ENCODE data around the gene DYNLT4. TPM values are rescaled to one million over a fixed set of nuclear protein-coding genes. Genes with fewer than 3 reads are reported as not detected.

DYNLT4 gene
- total RNA-seq, 1 experiment from 2014 or later, result 0.66 TPM

DNA sequence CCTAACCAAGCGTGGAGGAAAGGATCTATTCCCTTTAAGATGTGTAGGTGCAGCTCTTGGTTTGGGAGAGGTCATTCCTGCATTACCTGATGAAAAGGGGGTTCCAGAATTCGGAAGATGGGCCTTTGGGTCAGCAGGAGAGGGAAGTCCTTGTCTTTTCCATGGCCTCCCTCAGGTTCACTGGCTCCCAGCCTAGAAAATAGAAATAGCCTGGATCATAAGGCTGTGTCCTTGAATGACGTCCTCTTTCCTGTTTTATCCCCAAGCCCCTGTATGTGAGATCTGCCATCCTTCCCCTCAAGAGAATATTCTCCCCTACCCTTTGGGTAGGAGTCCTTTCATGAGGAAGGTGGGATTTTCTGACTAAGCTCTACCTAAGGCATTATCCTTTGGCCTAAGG lies 46.3 kb downstream of the DYNLT4 start:
- no peak for TF ChIP-seq CTCF (IDR thresholded peaks at IDR 0.05; ENCODE audit: unreplicated experiment)
- Mint-ChIP-seq H3K27ac (ENCODE audit: unreplicated experiment) (no peak overlapping the region), H3K36me3 (ENCODE audit: insufficient read depth, unreplicated experiment) (peaks cover 51% of the 10 kb centered on the region), H3K9me3 (ENCODE audit: low read depth, unreplicated experiment) (no peaks in the 10 kb centered on the region), H3K27me3 (ENCODE audit: unreplicated experiment) (no peaks in the 10 kb centered on the region), H3K4me1 (ENCODE audit: low read depth, unreplicated experiment) (no peaks in the 10 kb centered on the region), H3K4me3 (ENCODE audit: low read depth, unreplicated experiment) (no peak overlapping the region)
- DNase-seq, result no peak
- BruUV-seq (replicated peaks), result no TSS peak
- intact Hi-C loops (cut with micrococcal nuclease; ENCODE audit: unreplicated experiment), result no loop called here
- CTCF ChIA-PET, result interaction anchor here (0.6 kb wide), 1 partner anchor 33 kb away, joined by 5 read pairs; no protein-coding TSS in a partner anchor

- Mint-ChIP-seq H3K4me1 (ENCODE audit: low read depth, unreplicated experiment) (no peaks in the 10 kb centered on the region), H3K27ac (ENCODE audit: unreplicated experiment) (no peak overlapping the region), H3K36me3 (ENCODE audit: insufficient read depth, unreplicated experiment) (peaks cover 46% of the 10 kb centered on the region), H3K4me3 (ENCODE audit: low read depth, unreplicated experiment) (no peak overlapping the region), H3K27me3 (ENCODE audit: unreplicated experiment) (no peaks in the 10 kb centered on the region), H3K9me3 (ENCODE audit: low read depth, unreplicated experiment) (no peaks in the 10 kb centered on the region)
- intact Hi-C loops (cut with micrococcal nuclease; ENCODE audit: unreplicated experiment), result no loop called here
- no peak for TF ChIP-seq CTCF (IDR thresholded peaks at IDR 0.05; ENCODE audit: unreplicated experiment)
- CTCF ChIA-PET, result interaction anchor here (0.7 kb wide), 1 partner anchor 15 kb away, joined by 3 read pairs; no protein-coding TSS in a partner anchor
- BruUV-seq (replicated peaks), result no TSS peak
- no peak for DNase-seq
These were observed 48.1 kb downstream of the DYNLT4 start for GRCh38 chr1:44759077-44759476.

DNA sequence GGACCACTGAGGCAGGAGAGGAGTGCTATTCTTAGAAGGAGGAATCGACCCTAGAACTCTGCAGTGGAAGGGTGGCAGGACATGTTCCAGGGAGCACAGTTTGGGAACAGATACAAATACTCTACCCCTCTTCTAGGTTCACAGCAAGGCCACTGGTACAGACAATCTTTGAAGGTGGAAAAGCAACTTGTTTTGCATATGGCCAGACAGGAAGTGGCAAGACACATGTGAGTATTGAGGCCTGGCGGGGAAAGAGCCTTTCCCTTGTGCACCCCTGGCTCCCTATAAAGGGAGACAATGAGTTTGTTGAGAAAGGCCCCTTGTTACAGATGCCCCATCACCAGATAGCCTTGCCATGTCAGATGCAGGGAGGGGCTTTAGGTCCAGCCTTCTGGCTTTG lies 49.7 kb downstream of the DYNLT4 start:
- H3K27me3 Mint-ChIP-seq (ENCODE audit: unreplicated experiment), result no peaks in the 10 kb centered on the region
- H3K36me3 Mint-ChIP-seq (ENCODE audit: insufficient read depth, unreplicated experiment), result peaks cover 48% of the 10 kb centered on the region
- DNase-seq, result no peak
- no peak overlapping the region for H3K27ac Mint-ChIP-seq (ENCODE audit: unreplicated experiment)
- H3K9me3 Mint-ChIP-seq (ENCODE audit: low read depth, unreplicated experiment), result no peaks in the 10 kb centered on the region
- no peak overlapping the region for H3K4me3 Mint-ChIP-seq (ENCODE audit: low read depth, unreplicated experiment)
- CTCF ChIA-PET, result no interaction called here
- H3K4me1 Mint-ChIP-seq (ENCODE audit: low read depth, unreplicated experiment), result no peaks in the 10 kb centered on the region
- TF ChIP-seq CTCF (IDR thresholded peaks at IDR 0.05; ENCODE audit: unreplicated experiment), result no peak
- intact Hi-C loops (cut with micrococcal nuclease; ENCODE audit: unreplicated experiment), result no loop called here
- BruUV-seq (replicated peaks), result no TSS peak

Other genes with a start within 250 kb of the DYNLT4 start
- 10.9 and 13.3 TPM in 2 replicates for gene TMEM53, start 132.9 kb downstream of the DYNLT4 start, total RNA-seq (2022)
- 4.7 and 5.8 TPM in 2 replicates for gene ARMH1, start 132.6 kb downstream of the DYNLT4 start, total RNA-seq (2022)
- not detected in 2 replicates for gene RNU5D-1, start 76.2 kb downstream of the DYNLT4 start, total RNA-seq (2022)
- 54.9 and 67.6 TPM in 2 replicates for gene KIF2C, start 67.5 kb downstream of the DYNLT4 start, total RNA-seq (2022)
- 965 and 1,104 TPM in 2 replicates for gene RPS8, start 31.8 kb downstream of the DYNLT4 start, total RNA-seq (2022)
- gene BEST4, start 19.2 kb downstream of the DYNLT4 start, total RNA-seq (2022), result 0.40 TPM in 1 of 2 replicates, not detected in the other
- 15.6 and 17.8 TPM in 2 replicates for gene PLK3, start 7.0 kb downstream of the DYNLT4 start, total RNA-seq (2022)
- gene BTBD19, start 1.2 kb upstream of the DYNLT4 start, total RNA-seq (2022), result 5.2 and 5.9 TPM in 2 replicates
- gene PTCH2, start 35.9 kb upstream of the DYNLT4 start, total RNA-seq (2022), result 0.76 and 0.78 TPM in 2 replicates
- 23.5 and 24.1 TPM in 2 replicates for gene EIF2B3, start 179.2 kb upstream of the DYNLT4 start, total RNA-seq (2022)
- gene HECTD3, start 204.0 kb upstream of the DYNLT4 start, total RNA-seq (2022), result 12.6 and 14.6 TPM in 2 replicates
- 40.4 and 50.3 TPM in 2 replicates for gene UROD, start 204.9 kb upstream of the DYNLT4 start, total RNA-seq (2022)